GM23338 (cell line): ENCODE results near the gene CMIP. TPM values are rescaled to one million over a fixed set of nuclear protein-coding genes. Genes with fewer than 3 reads are reported as not detected.

Experiments
- ATAC-seq: fragments of 200-7000 bp; cut with Tn5 transposase; 3 replicates; pipeline ENCODE4 v1.9.1; 2020
- DNase-seq: peaks from one replicate; pipeline ENCODE4 v3.0.0-alpha.2; 2015; ENCODE audit warnings: low spot score
- H2AFZ ChIP-seq: fragments of 200-600 bp; sonication (generic); 2 replicates; pipeline ENCODE4 v1.8.0; 2016; ENCODE audit warnings: antibody characterized with exemption, mild to moderate bottlenecking, moderate library complexity
- H3F3A ChIP-seq: fragments of 200-600 bp; sonication (generic); replicated peaks from 2 replicates; pipeline ENCODE4 v1.8.0; 2017; ENCODE audit warnings: antibody characterized with exemption, mixed run types, low read depth
- H3K27ac ChIP-seq: fragments of 200-600 bp; sonication (generic); 2 replicates; pipeline ENCODE4 v1.6.1; 2016; ENCODE audit warnings: low read depth
- H3K27me3 ChIP-seq: fragments of 200-600 bp; sonication (generic); 2 replicates; pipeline ENCODE4 v1.8.0; 2016; ENCODE audit warnings: mild to moderate bottlenecking, mixed run types, moderate library complexity; ENCODE audit not compliant: insufficient read depth
- H3K36me3 ChIP-seq: fragments of 200-600 bp; sonication (generic); 2 replicates; pipeline ENCODE4 v1.8.0; 2016; ENCODE audit warnings: mild to moderate bottlenecking; ENCODE audit not compliant: insufficient read depth
- H3K4me1 ChIP-seq: fragments of 200-600 bp; sonication (generic); 2 replicates; pipeline ENCODE4 v1.8.0; 2016; ENCODE audit warnings: mild to moderate bottlenecking, moderate library complexity; ENCODE audit not compliant: insufficient read depth
- H3K4me2 ChIP-seq: fragments of 200-600 bp; sonication (generic); 2 replicates; pipeline ENCODE4 v1.7.1; 2017; ENCODE audit warnings: mixed run types
- H3K4me3 ChIP-seq: fragments of 200-600 bp; sonication (generic); 2 replicates; pipeline ENCODE4 v1.6.1; 2016; ENCODE audit warnings: mixed run types
- H3K79me2 ChIP-seq: fragments of 200-600 bp; sonication (generic); replicated peaks from 2 replicates; pipeline ENCODE4 v1.8.0; 2017; ENCODE audit warnings: mild to moderate bottlenecking; ENCODE audit not compliant: insufficient read depth
- H3K9me2 ChIP-seq: fragments of 200-600 bp; sonication (generic); 2 replicates; pipeline ENCODE4 v1.8.0; 2017; ENCODE audit not compliant: insufficient read depth
- H4K20me1 ChIP-seq: fragments of 200-600 bp; sonication (generic); replicated peaks from 2 replicates; pipeline ENCODE4 v1.8.0; 2017; ENCODE audit warnings: mild to moderate bottlenecking; ENCODE audit not compliant: insufficient read depth
- H3K27ac Mint-ChIP-seq: 2 replicates; pipeline ENCODE4 v1.8.0; 2020; ENCODE audit warnings: inconsistent platforms, mild to moderate bottlenecking, moderate library complexity, mixed read lengths
- H3K27me3 Mint-ChIP-seq: 3 replicates; pipeline ENCODE4 v1.8.0; 2022; ENCODE audit warnings: low read depth, mild to moderate bottlenecking, moderate library complexity, mixed read lengths, inconsistent platforms; ENCODE audit not compliant: insufficient read depth, poor library complexity
- H3K36me3 Mint-ChIP-seq: 3 replicates; pipeline ENCODE4 v1.8.0; 2021; ENCODE audit warnings: low read depth, mild to moderate bottlenecking, inconsistent platforms, moderate library complexity, mixed read lengths
- H3K4me1 Mint-ChIP-seq: 3 replicates; pipeline ENCODE4 v1.8.0; 2020; ENCODE audit warnings: mild to moderate bottlenecking, inconsistent platforms, mixed read lengths
- H3K4me3 Mint-ChIP-seq: 3 replicates; pipeline ENCODE4 v1.8.0; 2021; ENCODE audit warnings: moderate library complexity, mild to moderate bottlenecking, inconsistent platforms, mixed read lengths
- H3K9me3 Mint-ChIP-seq: 3 replicates; pipeline ENCODE4 v1.8.0; 2020; ENCODE audit warnings: moderate library complexity, mild to moderate bottlenecking, inconsistent platforms, mixed read lengths
- CREB1 ChIP-seq: fragments of 250-450 bp; sonication (Bioruptor Pico); IDR thresholded peaks from 2 replicates; pipeline ENCODE4 v1.5.0; 2020; ENCODE audit warnings: low read depth, mild to moderate bottlenecking, moderate library complexity
- ETS1 ChIP-seq: IDR thresholded peaks from 2 replicates; pipeline ENCODE4 v1.6.1; 2016; ENCODE audit warnings: antibody characterized with exemption
- EZH2phosphoT487 ChIP-seq: fragments of 200-600 bp; sonication (generic); IDR thresholded peaks from one replicate; pipeline ENCODE4 v1.8.1; 2018; ENCODE audit warnings: antibody characterized with exemption; ENCODE audit not compliant: unreplicated experiment
- POLR2AphosphoS5 ChIP-seq: IDR thresholded peaks from 2 replicates; pipeline ENCODE4 v1.6.1; 2016; ENCODE audit warnings: antibody characterized with exemption, low read depth
- STAT1 ChIP-seq: IDR thresholded peaks from one replicate; pipeline ENCODE4 v1.6.1; 2016; ENCODE audit warnings: antibody characterized with exemption; ENCODE audit not compliant: unreplicated experiment
- ZNF331 ChIP-seq: fragments of 250-450 bp; sonication (Bioruptor Pico); IDR thresholded peaks from 2 replicates; pipeline ENCODE4 v1.5.0; 2020; ENCODE audit warnings: low read depth, mild to moderate bottlenecking, moderate library complexity
- ZNF462 ChIP-seq: fragments of 250-450 bp; sonication (Bioruptor Pico); IDR thresholded peaks from 2 replicates; pipeline ENCODE4 v1.5.0; 2020; ENCODE audit warnings: mild to moderate bottlenecking, moderate library complexity
- polyA plus RNA-seq: library from polyadenylated mRNA; unstranded; fragments of >200 nt; fragmentation: Nextera tagmentation; extraction: Ambion mirVana; gene quantifications from 2 replicates; pipeline ENCODE4 v1.2.1, GENCODE V29; 2016
- total RNA-seq: library from RNA; depleted of rRNA; stranded (reverse); fragments of >200 nt; shearing (Covaris generic); gene quantifications from 2 replicates; pipeline ENCODE4 v1.2.3, GENCODE V29; 2014

Gene CMIP
- total and polyA plus RNA-seq, 2 experiments from 2014 or later = 9.5 to 62.3 TPM

GRCh38 chr16:81535679-81536360 lies 91.2 kb downstream of the CMIP start (continued):
- TF ChIP-seq ZNF462 = no peak
- no peak for TF ChIP-seq EZH2phosphoT487
- TF ChIP-seq POLR2AphosphoS5 = no peak
- TF ChIP-seq ETS1 = no peak
- TF ChIP-seq ZNF331 = no peak
- no peak for TF ChIP-seq CREB1 (CRISPR knock-in tag)

- no peaks in the 10 kb centered on the region for H3K9me3 Mint-ChIP-seq
- H3K4me1 Mint-ChIP-seq = peaks cover 32% of the 10 kb centered on the region
- Histone ChIP-seq H3K79me2 (peaks cover 98% of the 10 kb centered on the region), H3K9me2 (no peaks in the 10 kb centered on the region), H3K36me3 (no peaks in the 10 kb centered on the region), H3K27ac (no peak overlapping the region), H3K4me3 (no peak overlapping the region), H4K20me1 (peaks cover 50% of the 10 kb centered on the region), H3K27me3 (no peaks in the 10 kb centered on the region), H3K4me1 (peaks cover 14% of the 10 kb centered on the region), H3F3A (no peaks in the 10 kb centered on the region), H3K4me2 (no peak overlapping the region), H2AFZ (no peak overlapping the region)
- no peak overlapping the region for H3K27ac Mint-ChIP-seq
- H3K27me3 Mint-ChIP-seq = peaks cover 13% of the 10 kb centered on the region
- DNase-seq (no peak), ATAC-seq (no peak)
- H3K36me3 Mint-ChIP-seq = peaks cover 3% of the 10 kb centered on the region; the same call in 2 of the 3 replicates
- no peak overlapping the region for H3K4me3 Mint-ChIP-seq
- no peak for TF ChIP-seq STAT1
- no peak for TF ChIP-seq ZNF462
- TF ChIP-seq ZNF331 = no peak
- TF ChIP-seq CREB1 (CRISPR knock-in tag) = no peak
- TF ChIP-seq POLR2AphosphoS5 = no peak
Observed at GRCh38 chr16:81536648-81537047, 92.0 kb downstream of the CMIP start.
